ENCODE data around the gene VPS16. TPM values are rescaled to one million over a fixed set of nuclear protein-coding genes. Genes with fewer than 3 reads are reported as not detected.

The VPS16 gene
- total and polyA plus RNA-seq, 2 of the 8 experiments (the other 6 are each of a cell fraction or from before 2014, with no cell fraction given) = 23.8 to 25.9 TPM

- H3K27me3 ChIP-seq (replicated peaks in 1 of 4; ENCODE audit: control insufficient read depth in 3 of 4, extremely low read depth in 1 of 4, insufficient read depth in 3 of 4, low read length in 3 of 4) = peaks cover 0 to 12% (median 5%) of the 10 kb centered on the region in 4 experiments; a peak in 5 of 7 replicates
- no peak within 1 kb of the TSS for H2AK5ac ChIP-seq (ENCODE audit: low read depth, low read length)
- 0 out of 4 replicates have a peak, but pooled peaks cover 0 to 7% of the 10 kb centered on the region in 2 experiments for H3K9me3 ChIP-seq (ENCODE audit: insufficient read depth in 2 of 2, low read depth in 1 of 2, low read length in 1 of 2)
- no peak within 1 kb of the TSS for H4K91ac ChIP-seq (replicated peaks; ENCODE audit: insufficient read length, low read length)
- no peak within 1 kb of the TSS for H3K4me2 ChIP-seq (ENCODE audit: insufficient read depth in 1 of 2, low read depth in 2 of 2, low read length in 2 of 2)
- FAIRE-seq = no peak
- H2AFZ ChIP-seq (ENCODE audit: low read length) = no peak within 1 kb of the TSS
- no peak within 1 kb of the TSS for H3K27ac ChIP-seq (ENCODE audit: low read depth, low read length)
- no peak within 1 kb of the TSS for H3K23ac ChIP-seq (ENCODE audit: insufficient read length)
- H2BK12ac ChIP-seq (ENCODE audit: low read depth, low read length) = no peak within 1 kb of the TSS; the same call in 1 of the 2 replicates
- no peak within 1 kb of the TSS for H2BK15ac ChIP-seq (ENCODE audit: low read length)
- no peak within 1 kb of the TSS for H3K9ac ChIP-seq (replicated peaks in 1 of 4; ENCODE audit: extremely low read depth in 1 of 4, low read depth in 3 of 4, low read length in 3 of 4)
- ChIA-PET POLR2A (ENCODE audit: partially characterized antibody) (no interaction called here), CTCF (ENCODE audit: partially characterized antibody) (interaction anchor here (0.9 to 1.4 kb wide), 3 partner anchors 16 to 62 kb away, joined by 3 to 6 read pairs (median 5); no protein-coding TSS in a partner anchor)
- H3K79me2 ChIP-seq (ENCODE audit: control insufficient read depth in 1 of 2, insufficient read depth in 2 of 2, low read length in 2 of 2) = no peaks in the 10 kb centered on the region
- H3K18ac ChIP-seq (ENCODE audit: extremely low read depth, low read length) = no peak within 1 kb of the TSS
- H4K20me1 ChIP-seq (replicated peaks in 1 of 2; ENCODE audit: control insufficient read depth in 1 of 2, insufficient read depth in 2 of 2, low read length in 2 of 2) = no peaks in the 10 kb centered on the region
- no peak within 1 kb of the TSS for H4K8ac ChIP-seq (ENCODE audit: extremely low read depth, insufficient read depth, low read length)
- H3K4ac ChIP-seq (replicated peaks; ENCODE audit: insufficient read length, low read depth, low read length) = no peak within 1 kb of the TSS
- H3K14ac ChIP-seq (ENCODE audit: insufficient read length) = no peak within 1 kb of the TSS
- H3K79me1 ChIP-seq (ENCODE audit: low read depth, low read length) = no peaks in the 10 kb centered on the region
- H3K4me1 ChIP-seq (replicated peaks in 1 of 4; ENCODE audit: control insufficient read depth in 3 of 4, insufficient read depth in 4 of 4, low read length in 3 of 4) = no peaks in the 10 kb centered on the region; a peak in 1 of 7 replicates
- WGBS, 2 experiments (ENCODE audit: extremely low coverage in 1 of 2, insufficient coverage in 1 of 2, insufficient read length in 1 of 2, insufficient replicate concordance in 2 of 2, low coverage in 1 of 2, low lambda C conversion rate in 2 of 2, missing lambda C conversion rate in 1 of 2) = 44% methylated on average over 4 of the region's 5 CpGs; no CpG with 5 or more reads in 1 of the 2 experiments
- TF ChIP-seq SIRT6 (IDR thresholded peaks at IDR 0.05; ENCODE audit: low read length) (no peak), RXRA (IDR thresholded peaks at IDR 0.05; ENCODE audit: insufficient read depth, low read depth, low read length) (no peak), NRF1 (IDR thresholded peaks at IDR 0.05; ENCODE audit: low read depth, low read length) (no peak), SIX5 (IDR thresholded peaks at IDR 0.05; ENCODE audit: low read depth, low read length) (no peak), FOSL1 (IDR thresholded peaks at IDR 0.05; ENCODE audit: insufficient read depth, low read depth, low read length) (no peak), RFX5 (IDR thresholded peaks at IDR 0.05; ENCODE audit: borderline replicate concordance, low read depth, low read length) (no peak), KDM4A (IDR thresholded peaks at IDR 0.05; ENCODE audit: low read depth, low read length, severe bottlenecking) (no peak)
- TF ChIP-seq, protein P1, sequence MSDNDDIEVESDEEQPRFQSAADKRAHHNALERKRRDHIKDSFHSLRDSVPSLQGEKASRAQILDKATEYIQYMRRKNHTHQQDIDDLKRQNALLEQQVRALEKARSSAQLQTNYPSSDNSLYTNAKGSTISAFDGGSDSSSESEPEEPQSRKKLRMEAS (IDR thresholded peaks at IDR 0.05) = no peak
- H3K36me3 ChIP-seq (ENCODE audit: control insufficient read depth in 2 of 4, insufficient read depth in 4 of 4, low read length in 3 of 4) = no peaks in the 10 kb centered on the region
- no peak within 1 kb of the TSS for H2BK5ac ChIP-seq (ENCODE audit: low read depth, low read length)
- H2BK20ac ChIP-seq (ENCODE audit: low read length) = no peak within 1 kb of the TSS
- DNase-seq (ENCODE audit: low read depth in 1 of 2, low spot score in 2 of 2) = no peak
- no peak within 1 kb of the TSS for H4K5ac ChIP-seq (ENCODE audit: insufficient read length, low read depth, low read length)
- H3K4me3 ChIP-seq (ENCODE audit: extremely low read depth in 1 of 4, insufficient read depth in 2 of 4, low read depth in 3 of 4, low read length in 4 of 4) = no peak within 1 kb of the TSS
- H3K56ac ChIP-seq (replicated peaks; ENCODE audit: insufficient read length, low read depth, low read length) = no peak within 1 kb of the TSS
- H3K23me2 ChIP-seq (ENCODE audit: low read depth, low read length) = no peaks in the 10 kb centered on the region
- H2BK120ac ChIP-seq (replicated peaks; ENCODE audit: low read depth, low read length) = no peak within 1 kb of the TSS
Observed at GRCh38 chr20:2814587-2815051, 25.9 kb upstream of the VPS16 start, which contains the start of gene C20orf141. C20orf141 (plus strand) TSS chr20:2814987; CDS start chr20:2815185, 198 bp downstream.
